Hepatocyte (in vitro differentiated cells): ENCODE results near the gene AFF2. TPM values are rescaled to one million over a fixed set of nuclear protein-coding genes. Genes with fewer than 3 reads are reported as not detected.

Experiments
- DNase-seq: peaks from one replicate; pipeline ENCODE4 v3.0.0-alpha.2; 2016; ENCODE audit warnings: low spot score
- H2AFZ ChIP-seq: fragments of 200-600 bp; sonication (generic); 2 replicates; pipeline ENCODE4 v1.6.0; 2016; ENCODE audit warnings: antibody characterized with exemption, mild to moderate bottlenecking
- H3K27ac ChIP-seq: fragments of 200-600 bp; sonication (generic); 2 replicates; pipeline ENCODE4 v1.5.1; 2016; ENCODE audit warnings: mild to moderate bottlenecking
- H3K27me3 ChIP-seq: fragments of 200-600 bp; sonication (generic); 2 replicates; pipeline ENCODE4 v1.6.1; 2016
- H3K36me3 ChIP-seq: fragments of 200-600 bp; sonication (generic); replicated peaks from 2 replicates; pipeline ENCODE4 v1.5.1; 2016; ENCODE audit warnings: low read depth; ENCODE audit not compliant: insufficient read depth
- H3K4me1 ChIP-seq: fragments of 200-600 bp; sonication (generic); 2 replicates; pipeline ENCODE4 v1.5.1; 2016; ENCODE audit warnings: mild to moderate bottlenecking, moderate library complexity; ENCODE audit not compliant: insufficient read depth
- H3K4me2 ChIP-seq: fragments of 200-600 bp; sonication (generic); 2 replicates; pipeline ENCODE4 v1.6.0; 2016
- H3K4me3 ChIP-seq: fragments of 200-600 bp; sonication (generic); 2 replicates; pipeline ENCODE4 v1.5.1; 2016; ENCODE audit warnings: mild to moderate bottlenecking
- H3K79me2 ChIP-seq: fragments of 200-600 bp; sonication (generic); 2 replicates; pipeline ENCODE4 v1.6.0; 2017; ENCODE audit warnings: mild to moderate bottlenecking
- H3K9me2 ChIP-seq: fragments of 200-600 bp; sonication (generic); replicated peaks from 2 replicates; pipeline ENCODE4 v1.6.0; 2017; ENCODE audit warnings: mild to moderate bottlenecking; ENCODE audit not compliant: insufficient read depth
- H3K9me3 ChIP-seq: fragments of 200-600 bp; sonication (generic); 2 replicates; pipeline ENCODE4 v1.5.1; 2016; ENCODE audit warnings: low read depth, mild to moderate bottlenecking
- H4K20me1 ChIP-seq: fragments of 200-600 bp; sonication (generic); 2 replicates; pipeline ENCODE4 v1.6.0; 2016; ENCODE audit warnings: mild to moderate bottlenecking; ENCODE audit not compliant: insufficient read depth, poor library complexity, severe bottlenecking
- CTCF ChIP-seq: fragments of 200-600 bp; sonication (generic); IDR thresholded peaks from 2 replicates; pipeline ENCODE4 v1.5.1; 2016; ENCODE audit warnings: antibody characterized with exemption, mild to moderate bottlenecking; ENCODE audit not compliant: poor library complexity
- EZH2 ChIP-seq: fragments of 200-600 bp; sonication (generic); IDR thresholded peaks from 2 replicates; pipeline ENCODE4 v1.6.1; 2016; ENCODE audit warnings: antibody characterized with exemption, mild to moderate bottlenecking, borderline replicate concordance
- EZH2phosphoT487 ChIP-seq: fragments of 200-600 bp; sonication (generic); IDR thresholded peaks from one replicate; pipeline ENCODE4 v1.6.1; 2018; ENCODE audit warnings: antibody characterized with exemption, mild to moderate bottlenecking, low read depth, moderate library complexity; ENCODE audit not compliant: unreplicated experiment, severe bottlenecking
- WGBS: methylation state at CpG from one replicate; pipeline ENCODE4 v1.1.6; 2016; ENCODE audit warnings: low lambda C conversion rate; ENCODE audit errors: missing lambda C conversion rate; 5-methylcytosine and 5-hydroxymethylcytosine counted together
- polyA plus RNA-seq: library from polyadenylated mRNA; unstranded; fragments of >200 nt; fragmentation: Nextera tagmentation; extraction: Ambion mirVana; gene quantifications from 2 replicates; pipeline ENCODE4 v1.2.1, GENCODE V29; 2016
- total RNA-seq: library from RNA; depleted of rRNA; stranded (reverse); fragments of >200 nt; gene quantifications from 2 replicates; pipeline ENCODE4 v1.2.3, GENCODE V29; 2014

Gene AFF2
- total and polyA plus RNA-seq, 2 experiments from 2014 or later: 2.1 to 6.5 TPM

GRCh38 chrX:148836741-148837140, 336.3 kb downstream of the AFF2 start:
- Histone ChIP-seq H3K9me2 (no peaks in the 10 kb centered on the region), H3K4me2 (no peak overlapping the region), H3K9me3 (no peaks in the 10 kb centered on the region), H4K20me1 (no peaks in the 10 kb centered on the region), H3K27ac (no peak overlapping the region), H3K27me3 (no peaks in the 10 kb centered on the region), H3K4me3 (no peak overlapping the region), H2AFZ (no peak overlapping the region), H3K79me2 (no peaks in the 10 kb centered on the region), H3K36me3 (no peaks in the 10 kb centered on the region), H3K4me1 (no peaks in the 10 kb centered on the region)
- WGBS: 57% methylated on average over 4 of the region's 4 CpGs
- TF ChIP-seq CTCF: no peak
- no peak for TF ChIP-seq EZH2
- no peak for TF ChIP-seq EZH2phosphoT487
- no peak for DNase-seq

GRCh38 chrX:148850631-148851030, 350.2 kb downstream of the AFF2 start:
- Histone ChIP-seq H3K4me2 (no peak overlapping the region), H3K79me2 (no peaks in the 10 kb centered on the region), H3K4me1 (no peaks in the 10 kb centered on the region), H3K4me3 (no peak overlapping the region), H4K20me1 (no peaks in the 10 kb centered on the region), H3K27ac (no peak overlapping the region), H2AFZ (no peak overlapping the region), H3K36me3 (no peaks in the 10 kb centered on the region), H3K9me2 (no peaks in the 10 kb centered on the region), H3K27me3 (no peaks in the 10 kb centered on the region), H3K9me3 (no peaks in the 10 kb centered on the region)
- 94% methylated on average over 1 of the region's 1 CpG for WGBS
- DNase-seq: no peak
- TF ChIP-seq CTCF (no peak), EZH2phosphoT487 (no peak), EZH2 (no peak)

GRCh38 chrX:148854306-148854705, 353.9 kb downstream of the AFF2 start:
- H3K4me2 ChIP-seq: no peak overlapping the region
- H4K20me1 ChIP-seq: no peaks in the 10 kb centered on the region
- no peaks in the 10 kb centered on the region for H3K9me2 ChIP-seq
- no peaks in the 10 kb centered on the region for H3K36me3 ChIP-seq
- 57% methylated on average over 4 of the region's 4 CpGs for WGBS
- no peak overlapping the region for H3K4me3 ChIP-seq
- H3K27me3 ChIP-seq: no peaks in the 10 kb centered on the region
- no peak for TF ChIP-seq CTCF
- no peaks in the 10 kb centered on the region for H3K9me3 ChIP-seq
- no peaks in the 10 kb centered on the region for H3K79me2 ChIP-seq
- no peaks in the 10 kb centered on the region for H3K4me1 ChIP-seq
- H3K27ac ChIP-seq: no peak overlapping the region
- DNase-seq: no peak
- no peak overlapping the region for H2AFZ ChIP-seq

GRCh38 chrX:148856505-148856904, 356.1 kb downstream of the AFF2 start:
- no peaks in the 10 kb centered on the region for H3K27me3 ChIP-seq
- 24% methylated on average over 1 of the region's 1 CpG for WGBS

More at GRCh38 chrX:148856505-148856904, 356.1 kb downstream of the AFF2 start:
- no peak overlapping the region for H3K4me3 ChIP-seq
- no peaks in the 10 kb centered on the region for H3K36me3 ChIP-seq
- H3K79me2 ChIP-seq: no peaks in the 10 kb centered on the region
- H3K27ac ChIP-seq: no peak overlapping the region
- H3K9me3 ChIP-seq: no peaks in the 10 kb centered on the region
- no peaks in the 10 kb centered on the region for H3K9me2 ChIP-seq
- no peak for TF ChIP-seq EZH2phosphoT487
- TF ChIP-seq EZH2: no peak
- no peak for TF ChIP-seq CTCF
- no peak overlapping the region for H3K4me2 ChIP-seq
- no peak overlapping the region for H2AFZ ChIP-seq
- no peaks in the 10 kb centered on the region for H4K20me1 ChIP-seq
- no peak for DNase-seq
- no peaks in the 10 kb centered on the region for H3K4me1 ChIP-seq
